Gastrocnemius medialis (tissue), 4 donors: ENCODE data around the gene DIPK1C. TPM values are rescaled to one million over a fixed set of nuclear protein-coding genes. Genes with fewer than 3 reads are reported as not detected.
A peak's percentile ranks its signal among the peaks of the same experiment; 100 is the strongest.

Source experiments
- ATAC-seq, 2 donors: fragments of 150-250 bp; one replicate each; pipeline ENCODE4 v1.9.1; 2016
- DNase-seq, 2 donors: peaks; one replicate each; pipeline ENCODE4 v3.0.0-alpha.2; 2019
- H3K27ac ChIP-seq, 4 donors: fragments of 200-600 bp; sonication (generic); 1 replicate in 1 of 4; 2 replicates in 3 of 4; pipeline ENCODE4 v1.5.1; 2016 to 2018; ENCODE audit warnings: mild to moderate bottlenecking in 2 of 4, moderate library complexity in 1 of 4
- H3K27me3 ChIP-seq, 3 donors: fragments of 200-600 bp; sonication (generic) in 2 of 3; 1 replicate in 1 of 3; 2 replicates in 2 of 3; pipeline versions ENCODE4 v1.5.1 to v1.6.0; 2016 to 2019; ENCODE audit warnings: mild to moderate bottlenecking in 1 of 3, moderate library complexity in 1 of 3
- H3K36me3 ChIP-seq, 2 donors: fragments of 200-600 bp; sonication (generic) in 1 of 2; one replicate each; pipeline ENCODE4 v1.5.1; 2017 to 2018
- H3K4me1 ChIP-seq, 2 donors: fragments of 200-600 bp; sonication (generic) in 1 of 2; one replicate each; pipeline ENCODE4 v1.5.1; 2016 to 2017; ENCODE audit warnings: mild to moderate bottlenecking in 2 of 2
- H3K4me3 ChIP-seq, 4 donors: fragments of 200-600 bp; sonication (generic) in 3 of 4; 1 replicate in 1 of 4; 2 replicates in 3 of 4; pipeline ENCODE4 v1.5.1; 2016 to 2019; ENCODE audit warnings: mild to moderate bottlenecking in 2 of 4
- H3K9me3 ChIP-seq, 3 donors: fragments of 200-600 bp; sonication (generic) in 2 of 3; 1 replicate in 1 of 3; 2 replicates in 2 of 3; pipeline ENCODE4 v1.5.1; 2016 to 2019
- CTCF ChIP-seq, 5 experiments: fragments of 450-650 bp in 3 of 5; fragments of 200-600 bp in 2 of 5; sonication (generic) in 2 of 5; IDR thresholded peaks in 4 of 5; conservative IDR thresholded peaks in 1 of 5; 1 replicate in 4 of 5; 2 replicates in 1 of 5; pipeline ENCODE4 v1.5.1; 2016 to 2019; ENCODE audit warnings: antibody characterized with exemption in 5 of 5, mild to moderate bottlenecking in 3 of 5, moderate library complexity in 3 of 5
- POLR2A ChIP-seq, 2 donors: fragments of 450-650 bp; IDR thresholded peaks; one replicate each; pipeline ENCODE4 v1.6.1; 2017; ENCODE audit warnings: antibody characterized with exemption in 2 of 2, mild to moderate bottlenecking in 2 of 2, moderate library complexity in 2 of 2
- in situ Hi-C, 4 donors: fragments of 200-750 bp; cut with MboI; loops; one replicate each; pipeline versions ENCODE4 v1.15.0 to v1.8.0; 2017; ENCODE audit warnings: low sequenced_read_pairs in 4 of 4
- intact Hi-C: fragments of 100-400 bp; cut with DNase I; formaldehyde crosslinking; loops from one replicate; pipeline ENCODE4 v1.15.1; 2023; ENCODE audit warnings: low total_unique reads
- total RNA-seq, 4 donors: library from RNA; depleted of rRNA; stranded (reverse); fragments of >200 nt; gene quantifications; one replicate each; pipeline versions ENCODE4 v1.1.0 to v1.2.3, GENCODE V29; 2016

Gene DIPK1C
- total RNA-seq, 4 donors from 2014 or later = 0.07 to 2.0 TPM; not detected in 2

GRCh38 chr18:74494514-74494913 lies 37.4 kb upstream of the DIPK1C start:
- no peak for ATAC-seq
- in situ Hi-C loops = loop anchor here in 2 of 4 donors (10.0 kb wide), 2 partner anchors 140 to 300 kb away; no protein-coding TSS in a partner anchor
- no peak for DNase-seq
- no peaks in the 10 kb centered on the region for H3K27me3 ChIP-seq
- peaks cover 6 to 8% of the 10 kb centered on the region in 2 donors for H3K4me1 ChIP-seq
- intact Hi-C loops = loop anchor here (5.0 kb wide), 1 partner anchor 297 kb away; no protein-coding TSS in a partner anchor
- no peak for TF ChIP-seq POLR2A (IDR thresholded peaks at IDR 0.05)
- no peak overlapping the region for H3K4me3 ChIP-seq
- no peaks in the 10 kb centered on the region for H3K9me3 ChIP-seq
- no peaks in the 10 kb centered on the region for H3K36me3 ChIP-seq
- no peak overlapping the region for H3K27ac ChIP-seq

DNA sequence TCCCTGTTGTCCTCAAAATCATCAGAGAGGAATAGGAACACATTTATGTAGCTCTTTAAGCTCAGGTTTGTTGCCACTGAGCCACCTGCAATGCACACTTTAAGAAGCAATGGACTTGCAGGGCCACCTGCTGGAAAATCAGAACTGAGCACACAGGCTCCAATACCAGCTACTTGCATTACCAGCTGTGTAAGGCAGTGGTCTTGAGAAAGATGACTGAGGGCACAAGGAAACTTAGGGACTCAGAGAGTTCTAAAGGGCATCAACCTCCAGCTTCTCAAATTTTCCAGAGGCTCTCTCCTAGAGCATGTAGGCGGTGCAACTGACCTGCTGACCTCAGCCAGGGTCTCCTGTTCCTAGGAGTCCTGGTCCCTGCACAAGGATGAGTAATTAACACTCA lies 36.6 kb upstream of the DIPK1C start:
- H3K27ac ChIP-seq = no peak overlapping the region
- ATAC-seq = no peak
- H3K4me3 ChIP-seq = no peak overlapping the region
- H3K9me3 ChIP-seq = no peaks in the 10 kb centered on the region
- H3K4me1 ChIP-seq = peaks cover 6 to 8% of the 10 kb centered on the region in 2 donors
- TF ChIP-seq CTCF (IDR thresholded peaks at IDR 0.05 in 4 of 5, conservative IDR thresholded peaks at IDR 0.05 in 1 of 5) (peak in 4 of 5 experiments; percentile 9 to 47 (median 40)), POLR2A (IDR thresholded peaks at IDR 0.05) (no peak)
- no peak for DNase-seq
- no peaks in the 10 kb centered on the region for H3K36me3 ChIP-seq
- H3K27me3 ChIP-seq = no peaks in the 10 kb centered on the region
- in situ Hi-C loops (loop anchor here in 2 of 4 donors (10.0 kb wide), 2 partner anchors 139 to 299 kb away; no protein-coding TSS in a partner anchor), intact Hi-C loops (loop anchor here (5.0 kb wide), 1 partner anchor 296 kb away; no protein-coding TSS in a partner anchor)

DNA sequence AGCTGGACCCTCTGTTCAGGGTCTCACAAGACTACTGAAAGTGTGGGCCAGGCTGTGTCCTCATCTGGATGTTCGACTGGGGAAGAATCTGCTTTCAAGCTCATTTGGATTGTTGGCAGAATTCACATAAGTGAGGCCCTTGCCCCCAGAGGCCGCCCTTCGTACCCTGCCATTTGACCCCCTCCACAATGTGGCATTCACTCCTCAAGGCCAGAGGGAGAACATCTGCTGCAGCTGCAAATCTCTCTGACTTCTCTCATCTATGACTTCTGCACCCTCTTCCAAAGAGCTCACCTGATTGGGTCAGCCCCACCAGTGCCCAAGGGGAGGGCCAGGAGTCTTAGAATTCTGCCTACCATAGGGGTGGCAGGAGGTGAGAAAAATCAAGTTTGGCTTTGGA lies 35.2 kb upstream of the DIPK1C start:
- H3K27ac ChIP-seq = no peak overlapping the region
- in situ Hi-C loops = loop anchor here in 2 of 4 donors (10.0 kb wide), 2 partner anchors 137 to 297 kb away; no protein-coding TSS in a partner anchor
- intact Hi-C loops = loop anchor here (5.0 kb wide), 1 partner anchor 295 kb away; no protein-coding TSS in a partner anchor

GRCh38 chr18:74489676-74490075 lies 32.6 kb upstream of the DIPK1C start:
- in situ Hi-C loops = loop anchor here in 2 of 4 donors (10.0 kb wide), 2 partner anchors 135 to 295 kb away; no protein-coding TSS in a partner anchor
- Histone ChIP-seq H3K9me3 (no peaks in the 10 kb centered on the region), H3K27me3 (no peaks in the 10 kb centered on the region), H3K4me3 (no peak overlapping the region), H3K27ac (no peak overlapping the region), H3K36me3 (no peaks in the 10 kb centered on the region), H3K4me1 (no peaks in the 10 kb centered on the region)
- ATAC-seq (no peak), DNase-seq (no peak)
- TF ChIP-seq POLR2A (IDR thresholded peaks at IDR 0.05) = no peak
- TF ChIP-seq CTCF (IDR thresholded peaks at IDR 0.05 in 4 of 5, conservative IDR thresholded peaks at IDR 0.05 in 1 of 5) = no peak
- intact Hi-C loops = loop anchor here (5.0 kb wide), 1 partner anchor 292 kb away; no protein-coding TSS in a partner anchor

More for the DNA sequence above, 35.2 kb upstream of the DIPK1C start:
- Histone ChIP-seq H3K36me3 (no peaks in the 10 kb centered on the region), H3K9me3 (no peaks in the 10 kb centered on the region), H3K27me3 (no peaks in the 10 kb centered on the region), H3K4me3 (no peak overlapping the region), H3K4me1 (peaks cover 3 to 6% of the 10 kb centered on the region in 2 donors)
- ATAC-seq = no peak
- TF ChIP-seq CTCF (IDR thresholded peaks at IDR 0.05 in 4 of 5, conservative IDR thresholded peaks at IDR 0.05 in 1 of 5) (no peak), POLR2A (IDR thresholded peaks at IDR 0.05) (no peak)
- no peak for DNase-seq

DNA sequence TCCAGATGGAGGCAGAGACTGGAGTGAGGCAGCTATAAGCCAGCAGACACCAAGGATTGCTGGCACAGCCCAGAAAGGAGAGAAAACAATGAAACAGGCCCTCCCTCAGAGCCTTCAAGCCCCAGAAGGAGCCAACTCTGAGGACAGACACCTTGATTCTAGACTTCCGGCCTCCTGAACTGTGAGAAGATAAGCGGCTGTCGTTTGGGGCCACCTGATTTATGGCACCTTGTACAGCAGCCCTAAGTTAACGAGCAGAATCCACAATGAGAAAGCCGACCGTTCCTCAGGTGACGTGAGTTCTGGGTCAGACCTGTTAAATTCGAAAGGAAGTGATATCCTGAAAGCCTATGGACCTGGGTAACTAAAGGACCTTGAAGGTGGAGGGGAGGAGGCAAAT lies 31.8 kb upstream of the DIPK1C start:
- Histone ChIP-seq H3K4me1 (no peaks in the 10 kb centered on the region), H3K9me3 (no peaks in the 10 kb centered on the region), H3K4me3 (no peak overlapping the region), H3K27ac (no peak overlapping the region), H3K27me3 (no peaks in the 10 kb centered on the region), H3K36me3 (no peaks in the 10 kb centered on the region)
- DNase-seq (no peak), ATAC-seq (no peak)
- TF ChIP-seq CTCF (IDR thresholded peaks at IDR 0.05 in 4 of 5, conservative IDR thresholded peaks at IDR 0.05 in 1 of 5) = no peak
- TF ChIP-seq POLR2A (IDR thresholded peaks at IDR 0.05) = no peak
- in situ Hi-C loops = no loop called here
- intact Hi-C loops = no loop called here
